Adrenal gland (tissue), 12 donors: Measurements from ENCODE around the gene HMCES. TPM values are rescaled to one million over a fixed set of nuclear protein-coding genes. Genes with fewer than 3 reads are reported as not detected.
"Not testable (repeated sequence)": the region's sequence is repeated elsewhere in the genome, so short reads cannot be mapped to it uniquely, and the experiment has no call there.

ENCODE experiments used
- DNase-seq, 7 donors: peaks; one replicate each; pipeline ENCODE4 v3.0.0-alpha.2; 2019 to 2020
- H3K27ac ChIP-seq, 5 donors: fragments of 200-600 bp; sonication (generic) in 4 of 5; 1 replicate in 3 of 5; 2 replicates in 2 of 5; pipeline versions ENCODE4 v1.5.1 to v1.8.0; 2016 to 2020; ENCODE audit warnings: mild to moderate bottlenecking in 1 of 5
- H3K27me3 ChIP-seq: fragments of 200-600 bp; 2 replicates; pipeline ENCODE4 v1.8.0; 2021
- H3K36me3 ChIP-seq, 2 donors: fragments of 200-600 bp; replicated peaks in 1 of 2; 1 replicate in 1 of 2; 2 replicates in 1 of 2; pipeline versions ENCODE4 v1.5.1 to v1.8.0; 2018 to 2022
- H3K4me1 ChIP-seq, 2 donors: fragments of 200-600 bp; replicated peaks in 1 of 2; 1 replicate in 1 of 2; 2 replicates in 1 of 2; pipeline versions ENCODE4 v1.5.1 to v1.8.0; 2018 to 2021
- H3K4me3 ChIP-seq, 4 donors: fragments of 200-600 bp; sonication (generic) in 3 of 4; one replicate each; pipeline ENCODE4 v1.5.1; 2016 to 2018
- H3K9me3 ChIP-seq, 3 donors: fragments of 200-600 bp; sonication (generic) in 1 of 3; replicated peaks in 1 of 3; 1 replicate in 2 of 3; 2 replicates in 1 of 3; pipeline versions ENCODE4 v1.5.1 to v1.8.0; 2016 to 2021
- CTCF ChIP-seq, 6 experiments: fragments of 450-650 bp in 4 of 6; fragments of 200-600 bp in 2 of 6; sonication (generic) in 1 of 6; IDR thresholded peaks; 1 replicate in 5 of 6; 2 replicates in 1 of 6; pipeline versions ENCODE4 v1.5.1 to v1.8.0; 2016 to 2021; ENCODE audit warnings: antibody characterized with exemption in 6 of 6, mild to moderate bottlenecking in 2 of 6, moderate library complexity in 1 of 6
- POLR2A ChIP-seq, 2 donors: fragments of 450-650 bp; IDR thresholded peaks; one replicate each; pipeline ENCODE4 v1.6.1; 2017; ENCODE audit warnings: antibody characterized with exemption in 2 of 2, mild to moderate bottlenecking in 2 of 2, moderate library complexity in 1 of 2
- WGBS, 4 donors: extraction: QIAGEN DNeasy Blood & Tissue Kit in 2 of 4; methylation state at CpG; one replicate each; pipeline versions ENCODE4 v1.1.5 to v1.1.7; 2013 to 2017; 5-methylcytosine and 5-hydroxymethylcytosine counted together
- intact Hi-C, 2 donors: fragments of 100-400 bp; cut with DNase I; formaldehyde crosslinking; loops; one replicate each; pipeline versions ENCODE4 v1.14.1 to v1.15.0; 2022 to 2023
- polyA plus RNA-seq, 3 donors: library from polyadenylated mRNA; stranded (reverse); fragments of 200-250 nt in 2 of 3; fragments of 350-450 nt in 1 of 3; fragmentation: Illumina TruSeq in 1 of 3; extraction: RNeasy Lipid Tissue Mini Kit (QIAGEN cat#74804) in 1 of 3; gene quantifications; one replicate each; pipeline ENCODE4 v1.2.3, GENCODE V29; 2013 to 2014
- total RNA-seq, 9 donors: library from RNA; depleted of rRNA in 4 of 9; stranded (reverse); fragments of >200 nt in 4 of 9; fragments of 120-200 nt in 1 of 9; fragmentation: NEBNext Ultra II Directional in 1 of 9; extraction: Animal tissue kit (Norgen Biotek cat#: 25700) in 1 of 9; gene quantifications; one replicate each; pipeline versions ENCODE4 v1.1.0 to v1.2.4, GENCODE V29; 2013 to 2023
- donor health status: healthy with polysubstance abuse.
- donor health status: Bipolar disorder and iron deficiency.
- donor health status: DM: yes; HTN: yes; CAD: no.
- donor health status: DM: no; HTN: no; CAD: no.
- donor health status: DM: no; HTN: no; CAD: no.
- donor health status: DM: yes; HTN: yes; CAD: no.

HMCES gene
- total and polyA plus RNA-seq, 12 donors: 16.0 to 39.7 (median 23.7) TPM

GRCh38 chr3:129336093-129336706 lies 57.5 kb downstream of the HMCES start:
- TF ChIP-seq CTCF (IDR thresholded peaks at IDR 0.05) (no peak), POLR2A (IDR thresholded peaks at IDR 0.05) (no peak)
- no peaks in the 10 kb centered on the region for H3K9me3 ChIP-seq
- no peaks in the 10 kb centered on the region for H3K27me3 ChIP-seq
- no peak overlapping the region for H3K4me3 ChIP-seq
- no peak overlapping the region for H3K27ac ChIP-seq
- 85 to 91% (median 87%) methylated on average over 6 of the region's 6 CpGs for WGBS, 4 donors
- no peak for DNase-seq
- H3K36me3 ChIP-seq: no peaks in the 10 kb centered on the region
- intact Hi-C loops: no loop called here
- no peaks in the 10 kb centered on the region for H3K4me1 ChIP-seq

GRCh38 chr3:129337719-129338118 lies 59.0 kb downstream of the HMCES start:
- H3K36me3 ChIP-seq, intact Hi-C loops, H3K4me1 ChIP-seq: not testable (repeated sequence)

GRCh38 chr3:129339186-129339585 lies 60.5 kb downstream of the HMCES start:
- H3K9me3 ChIP-seq, DNase-seq, H3K36me3 ChIP-seq, H3K4me1 ChIP-seq, intact Hi-C loops, H3K27me3 ChIP-seq, H3K27ac ChIP-seq, H3K4me3 ChIP-seq: not testable (repeated sequence)
- 87 to 94% methylated on average over 3 to 21 of the region's 36 CpGs; no CpG with 5 or more reads in 2 of the 4 donors for WGBS, 4 donors

More at GRCh38 chr3:129337719-129338118, 59.0 kb downstream of the HMCES start:
- H3K27ac ChIP-seq, DNase-seq, H3K4me3 ChIP-seq, H3K9me3 ChIP-seq, H3K27me3 ChIP-seq: not testable (repeated sequence)
- 83 to 96% (median 93%) methylated on average over 2 to 4 of the region's 4 CpGs for WGBS, 4 donors

GRCh38 chr3:129339833-129340232 lies 61.2 kb downstream of the HMCES start:
- H3K27me3 ChIP-seq, intact Hi-C loops, H3K9me3 ChIP-seq, H3K4me1 ChIP-seq, H3K36me3 ChIP-seq, H3K4me3 ChIP-seq, H3K27ac ChIP-seq, DNase-seq: not testable (repeated sequence)
- WGBS, 4 donors: 90 to 96% (median 94%) methylated on average over 4 to 26 of the region's 30 CpGs

GRCh38 chr3:129341331-129342141 lies 62.9 kb downstream of the HMCES start:
- peak in 2 of 7 donors; percentile 27 to 61 for DNase-seq
- 74 to 89% (median 79%) methylated on average over 8 to 10 of the region's 10 CpGs for WGBS, 4 donors
- intact Hi-C loops: no loop called here

More at GRCh38 chr3:129341331-129342141, 62.9 kb downstream of the HMCES start:
- Histone ChIP-seq H3K27me3 (no peaks in the 10 kb centered on the region), H3K36me3 (no peaks in the 10 kb centered on the region), H3K4me3 (no peak overlapping the region), H3K4me1 (peaks cover 6 to 9% of the 10 kb centered on the region in 2 donors), H3K27ac (peak overlapping the region in 1 of 5 donors; percentile 45), H3K9me3 (no peaks in the 10 kb centered on the region)
- TF ChIP-seq CTCF (IDR thresholded peaks at IDR 0.05) (no peak), POLR2A (IDR thresholded peaks at IDR 0.05) (no peak)
